ENCODE measurements around the gene PTN. TPM values are rescaled to one million over a fixed set of nuclear protein-coding genes. Genes with fewer than 3 reads are reported as not detected.

PTN gene
- total RNA-seq, 1 experiment from 2014 or later = 0.35 TPM

DNA sequence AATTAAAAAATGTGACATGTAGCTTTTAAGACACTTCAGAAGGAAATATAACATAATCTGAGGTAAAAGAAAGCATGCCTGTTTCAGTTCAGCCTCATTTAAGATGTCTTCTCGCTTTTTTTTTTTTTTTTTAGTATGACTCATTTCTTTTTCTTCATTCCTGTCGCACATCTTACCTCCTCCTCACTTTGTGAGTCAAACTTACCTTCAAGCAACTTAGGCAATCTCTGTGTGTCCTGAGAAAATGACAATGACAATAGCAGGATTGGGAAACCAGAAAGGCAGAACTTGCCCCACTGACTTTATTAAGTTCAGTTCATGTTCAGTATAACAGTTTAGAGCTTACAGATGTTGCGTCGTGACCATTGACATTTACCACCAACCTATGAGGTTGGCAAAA lies 7.7 kb downstream of the PTN start:
- CTCF ChIA-PET = interaction anchor here (0.7 to 0.8 kb wide), 2 partner anchors 20 to 61 kb away, joined by 3 to 4 read pairs; no protein-coding TSS in a partner anchor
- Mint-ChIP-seq H3K27me3 (ENCODE audit: unreplicated experiment) (no peaks in the 10 kb centered on the region), H3K27ac (ENCODE audit: unreplicated experiment) (no peak overlapping the region), H3K9me3 (ENCODE audit: low read depth, unreplicated experiment) (peaks cover 9% of the 10 kb centered on the region), H3K4me1 (ENCODE audit: low read depth, unreplicated experiment) (no peaks in the 10 kb centered on the region), H3K4me3 (ENCODE audit: low read depth, unreplicated experiment) (no peak overlapping the region), H3K36me3 (ENCODE audit: insufficient read depth, unreplicated experiment) (no peaks in the 10 kb centered on the region)
- BruUV-seq (replicated peaks) = no TSS peak
- intact Hi-C loops (cut with micrococcal nuclease; ENCODE audit: unreplicated experiment) = no loop called here
- TF ChIP-seq, protein P1, sequence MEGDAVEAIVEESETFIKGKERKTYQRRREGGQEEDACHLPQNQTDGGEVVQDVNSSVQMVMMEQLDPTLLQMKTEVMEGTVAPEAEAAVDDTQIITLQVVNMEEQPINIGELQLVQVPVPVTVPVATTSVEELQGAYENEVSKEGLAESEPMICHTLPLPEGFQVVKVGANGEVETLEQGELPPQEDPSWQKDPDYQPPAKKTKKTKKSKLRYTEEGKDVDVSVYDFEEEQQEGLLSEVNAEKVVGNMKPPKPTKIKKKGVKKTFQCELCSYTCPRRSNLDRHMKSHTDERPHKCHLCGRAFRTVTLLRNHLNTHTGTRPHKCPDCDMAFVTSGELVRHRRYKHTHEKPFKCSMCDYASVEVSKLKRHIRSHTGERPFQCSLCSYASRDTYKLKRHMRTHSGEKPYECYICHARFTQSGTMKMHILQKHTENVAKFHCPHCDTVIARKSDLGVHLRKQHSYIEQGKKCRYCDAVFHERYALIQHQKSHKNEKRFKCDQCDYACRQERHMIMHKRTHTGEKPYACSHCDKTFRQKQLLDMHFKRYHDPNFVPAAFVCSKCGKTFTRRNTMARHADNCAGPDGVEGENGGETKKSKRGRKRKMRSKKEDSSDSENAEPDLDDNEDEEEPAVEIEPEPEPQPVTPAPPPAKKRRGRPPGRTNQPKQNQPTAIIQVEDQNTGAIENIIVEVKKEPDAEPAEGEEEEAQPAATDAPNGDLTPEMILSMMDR (IDR thresholded peaks at IDR 0.05; ENCODE audit: unreplicated experiment) = no peak
- DNase-seq = no peak

DNA sequence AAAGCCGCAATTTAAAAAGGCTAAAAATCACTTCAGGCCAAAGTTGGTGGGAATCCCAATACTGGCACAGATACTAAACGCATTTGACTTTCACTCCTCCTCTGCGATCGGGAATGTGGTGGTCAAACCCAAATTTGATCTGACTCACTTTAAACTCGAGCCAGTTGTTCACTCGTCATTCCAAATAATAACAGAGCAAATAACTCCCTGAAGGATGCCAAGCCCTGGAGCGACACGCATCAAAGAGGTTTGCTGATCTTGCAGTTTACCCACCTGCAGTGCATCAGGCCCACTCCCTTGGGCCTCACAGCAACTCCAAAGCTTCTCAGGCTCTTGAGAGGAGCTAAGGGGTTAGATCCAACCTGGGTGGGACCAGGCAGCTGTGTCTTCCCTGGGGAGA lies 12.2 kb downstream of the PTN start:
- no peaks in the 10 kb centered on the region for H3K4me1 Mint-ChIP-seq (ENCODE audit: low read depth, unreplicated experiment)

DNA sequence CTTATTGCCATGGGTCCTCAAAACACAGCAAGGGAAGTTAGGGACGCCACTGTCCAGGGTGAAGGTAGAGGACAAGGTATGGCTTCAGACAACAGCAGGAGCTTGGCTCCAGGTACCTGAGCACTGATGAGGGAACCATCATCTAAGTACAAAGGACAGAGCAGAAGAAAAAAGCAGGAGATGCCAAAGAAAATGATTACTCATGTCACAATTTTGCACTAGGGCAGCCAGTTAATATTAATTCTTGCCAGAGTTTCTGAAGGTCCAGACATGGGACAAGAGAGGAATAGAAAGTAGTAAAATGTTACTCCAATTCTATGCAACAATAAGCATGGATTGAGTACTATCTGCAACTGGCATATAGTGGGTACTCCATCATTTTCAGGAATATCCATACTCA lies 14.1 kb downstream of the PTN start:
- intact Hi-C loops (cut with micrococcal nuclease; ENCODE audit: unreplicated experiment) = no loop called here
- H3K4me1 Mint-ChIP-seq (ENCODE audit: low read depth, unreplicated experiment) = no peaks in the 10 kb centered on the region
- no peak overlapping the region for H3K27ac Mint-ChIP-seq (ENCODE audit: unreplicated experiment)
- no peak for DNase-seq
- H3K9me3 Mint-ChIP-seq (ENCODE audit: low read depth, unreplicated experiment) = peaks cover 9% of the 10 kb centered on the region
- no TSS peak for BruUV-seq (replicated peaks)
- TF ChIP-seq, protein P1 (IDR thresholded peaks at IDR 0.05; ENCODE audit: unreplicated experiment) = no peak
- no peaks in the 10 kb centered on the region for H3K36me3 Mint-ChIP-seq (ENCODE audit: insufficient read depth, unreplicated experiment)
- H3K4me3 Mint-ChIP-seq (ENCODE audit: low read depth, unreplicated experiment) = no peak overlapping the region
- CTCF ChIA-PET = no interaction called here
- H3K27me3 Mint-ChIP-seq (ENCODE audit: unreplicated experiment) = no peaks in the 10 kb centered on the region

More for the DNA sequence above, 12.2 kb downstream of the PTN start:
- TF ChIP-seq, protein P1 (IDR thresholded peaks at IDR 0.05; ENCODE audit: unreplicated experiment) = no peak
- Mint-ChIP-seq H3K27me3 (ENCODE audit: unreplicated experiment) (no peaks in the 10 kb centered on the region), H3K36me3 (ENCODE audit: insufficient read depth, unreplicated experiment) (no peaks in the 10 kb centered on the region), H3K9me3 (ENCODE audit: low read depth, unreplicated experiment) (peaks cover 9% of the 10 kb centered on the region), H3K4me3 (ENCODE audit: low read depth, unreplicated experiment) (no peak overlapping the region), H3K27ac (ENCODE audit: unreplicated experiment) (no peak overlapping the region)
- intact Hi-C loops (cut with micrococcal nuclease; ENCODE audit: unreplicated experiment) = no loop called here
- CTCF ChIA-PET = no interaction called here
- no peak for DNase-seq
- no TSS peak for BruUV-seq (replicated peaks)

DNA sequence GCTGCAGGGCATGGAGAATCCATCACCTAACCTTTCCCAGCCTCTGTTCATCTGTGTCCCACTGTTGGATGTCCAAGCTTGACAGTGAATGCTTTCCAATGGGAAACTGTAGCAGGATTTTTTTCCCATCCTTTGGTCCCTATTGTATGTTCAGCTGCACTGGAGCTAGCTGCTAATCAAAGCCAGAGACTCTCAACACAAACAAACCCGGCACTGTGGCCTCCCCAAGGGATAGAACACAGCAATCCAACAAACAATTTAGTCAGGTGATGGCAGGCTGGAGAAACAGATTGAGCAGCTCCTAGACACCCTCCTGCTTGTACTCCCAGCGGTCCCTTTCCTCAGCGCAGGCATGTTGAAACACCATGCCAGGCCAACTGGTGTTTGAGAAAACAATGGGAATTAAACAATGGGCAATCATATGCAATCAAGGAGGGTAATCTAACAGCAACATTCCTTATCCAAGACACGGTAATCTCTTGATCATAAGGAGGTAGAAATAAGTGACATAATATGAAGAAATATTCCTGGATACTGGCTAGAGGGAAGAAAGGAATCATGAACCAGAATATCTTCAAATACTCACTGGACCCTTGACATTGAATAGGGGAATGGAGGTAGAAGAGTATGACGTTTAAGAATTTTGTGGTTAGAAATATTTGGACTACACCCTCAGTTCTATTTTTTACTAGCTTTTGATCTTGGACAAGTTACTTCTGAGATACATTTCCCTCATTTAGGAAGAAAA lies 15.0 kb downstream of the PTN start:
- Mint-ChIP-seq H3K9me3 (ENCODE audit: low read depth, unreplicated experiment) (peaks cover 11% of the 10 kb centered on the region), H3K36me3 (ENCODE audit: insufficient read depth, unreplicated experiment) (no peaks in the 10 kb centered on the region), H3K27ac (ENCODE audit: unreplicated experiment) (no peak overlapping the region), H3K4me1 (ENCODE audit: low read depth, unreplicated experiment) (no peaks in the 10 kb centered on the region), H3K27me3 (ENCODE audit: unreplicated experiment) (no peaks in the 10 kb centered on the region), H3K4me3 (ENCODE audit: low read depth, unreplicated experiment) (no peak overlapping the region)
- no peak for DNase-seq
- CTCF ChIA-PET = no interaction called here
- no TSS peak for BruUV-seq (replicated peaks)
- TF ChIP-seq, protein P1 (IDR thresholded peaks at IDR 0.05; ENCODE audit: unreplicated experiment) = no peak
- intact Hi-C loops (cut with micrococcal nuclease; ENCODE audit: unreplicated experiment) = no loop called here

Measured in Calu3 (cell line).